Measurements from ENCODE around the gene TMEM132D.

The TMEM132D gene

DNA sequence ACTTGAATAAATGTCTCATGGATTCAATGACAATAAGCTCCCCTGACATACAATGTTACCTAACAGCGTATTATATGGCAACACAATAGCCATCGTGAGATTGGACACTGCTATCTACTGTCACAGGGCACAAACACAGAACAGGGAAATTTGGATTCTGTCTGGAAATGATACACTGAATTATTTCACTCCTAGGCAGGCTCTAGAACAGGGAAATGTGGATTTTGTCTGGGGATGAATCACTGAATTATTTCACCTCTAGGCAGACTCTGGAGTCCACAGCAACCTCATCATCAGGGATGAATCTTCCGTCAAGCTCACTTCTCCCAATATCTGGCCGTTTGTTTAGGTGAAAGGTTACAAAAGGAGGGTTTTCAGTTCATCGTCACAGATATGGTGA, 288.8 kb downstream of the TMEM132D start (continued):
- TF ChIP-seq TSHZ1 (tag by site-specific recombination; IDR thresholded peaks at IDR 0.05; ENCODE audit: borderline replicate concordance) (no peak), GLIS1 (tag by site-specific recombination; IDR thresholded peaks at IDR 0.05) (no peak), ZEB2 (tag by site-specific recombination; IDR thresholded peaks at IDR 0.05) (no peak), ZNF274 (IDR thresholded peaks at IDR 0.05; ENCODE audit: low read length) (no peak), ZNF274 (tag by site-specific recombination; IDR thresholded peaks at IDR 0.05; ENCODE audit: borderline replicate concordance) (no peak)

- Histone ChIP-seq H3K4me3 (ENCODE audit: low read depth, low read length) (no peak overlapping the region), H3K4me1 (ENCODE audit: control insufficient read depth, insufficient read depth, low read length) (no peaks in the 10 kb centered on the region), H3K36me3 (ENCODE audit: control insufficient read depth in 2 of 2, insufficient read depth in 1 of 2, low read length in 2 of 2) (no peaks in the 10 kb centered on the region), H3K27ac (ENCODE audit: extremely low read depth, low read depth, low read length) (no peak overlapping the region), H3K9me3 (ENCODE audit: control insufficient read depth, insufficient read depth, low read depth, low read length) (no peaks in the 10 kb centered on the region)
- TF ChIP-seq, protein P1, sequence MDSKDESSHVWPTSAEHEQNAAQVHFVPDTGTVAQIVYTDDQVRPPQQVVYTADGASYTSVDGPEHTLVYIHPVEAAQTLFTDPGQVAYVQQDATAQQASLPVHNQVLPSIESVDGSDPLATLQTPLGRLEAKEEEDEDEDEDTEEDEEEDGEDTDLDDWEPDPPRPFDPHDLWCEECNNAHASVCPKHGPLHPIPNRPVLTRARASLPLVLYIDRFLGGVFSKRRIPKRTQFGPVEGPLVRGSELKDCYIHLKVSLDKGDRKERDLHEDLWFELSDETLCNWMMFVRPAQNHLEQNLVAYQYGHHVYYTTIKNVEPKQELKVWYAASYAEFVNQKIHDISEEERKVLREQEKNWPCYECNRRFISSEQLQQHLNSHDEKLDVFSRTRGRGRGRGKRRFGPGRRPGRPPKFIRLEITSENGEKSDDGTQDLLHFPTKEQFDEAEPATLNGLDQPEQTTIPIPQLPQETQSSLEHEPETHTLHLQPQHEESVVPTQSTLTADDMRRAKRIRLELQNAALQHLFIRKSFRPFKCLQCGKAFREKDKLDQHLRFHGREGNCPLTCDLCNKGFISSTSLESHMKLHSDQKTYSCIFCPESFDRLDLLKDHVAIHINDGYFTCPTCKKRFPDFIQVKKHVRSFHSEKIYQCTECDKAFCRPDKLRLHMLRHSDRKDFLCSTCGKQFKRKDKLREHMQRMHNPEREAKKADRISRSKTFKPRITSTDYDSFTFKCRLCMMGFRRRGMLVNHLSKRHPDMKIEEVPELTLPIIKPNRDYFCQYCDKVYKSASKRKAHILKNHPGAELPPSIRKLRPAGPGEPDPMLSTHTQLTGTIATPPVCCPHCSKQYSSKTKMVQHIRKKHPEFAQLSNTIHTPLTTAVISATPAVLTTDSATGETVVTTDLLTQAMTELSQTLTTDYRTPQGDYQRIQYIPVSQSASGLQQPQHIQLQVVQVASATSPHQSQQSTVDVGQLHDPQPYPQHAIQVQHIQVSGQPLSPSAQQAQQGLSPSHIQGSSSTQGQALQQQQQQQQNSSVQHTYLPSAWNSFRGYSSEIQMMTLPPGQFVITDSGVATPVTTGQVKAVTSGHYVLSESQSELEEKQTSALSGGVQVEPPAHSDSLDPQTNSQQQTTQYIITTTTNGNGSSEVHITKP (tag by site-specific recombination; IDR thresholded peaks at IDR 0.05) = no peak
- TF ChIP-seq ZNF184 (tag by site-specific recombination; IDR thresholded peaks at IDR 0.05) = no peak
- TF ChIP-seq, protein P2, sequence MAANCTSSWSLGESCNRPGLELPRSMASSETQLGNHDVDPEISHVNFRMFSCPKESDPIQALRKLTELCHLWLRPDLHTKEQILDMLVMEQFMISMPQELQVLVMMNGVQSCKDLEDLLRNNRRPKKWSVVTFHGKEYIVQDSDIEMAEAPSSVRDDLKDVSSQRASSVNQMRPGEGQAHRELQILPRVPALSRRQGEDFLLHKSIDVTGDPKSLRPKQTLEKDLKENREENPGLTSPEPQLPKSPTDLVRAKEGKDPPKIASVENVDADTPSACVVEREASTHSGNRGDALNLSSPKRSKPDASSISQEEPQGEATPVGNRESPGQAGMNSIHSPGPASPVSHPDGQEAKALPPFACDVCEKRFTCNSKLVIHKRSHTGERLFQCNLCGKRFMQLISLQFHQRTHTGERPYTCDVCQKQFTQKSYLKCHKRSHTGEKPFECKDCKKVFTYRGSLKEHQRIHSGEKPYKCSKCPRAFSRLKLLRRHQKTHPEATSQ (tag by site-specific recombination; IDR thresholded peaks at IDR 0.05) = no peak
- TF ChIP-seq OSR2 (tag by site-specific recombination; IDR thresholded peaks at IDR 0.05) = no peak
- TF ChIP-seq, protein P3, sequence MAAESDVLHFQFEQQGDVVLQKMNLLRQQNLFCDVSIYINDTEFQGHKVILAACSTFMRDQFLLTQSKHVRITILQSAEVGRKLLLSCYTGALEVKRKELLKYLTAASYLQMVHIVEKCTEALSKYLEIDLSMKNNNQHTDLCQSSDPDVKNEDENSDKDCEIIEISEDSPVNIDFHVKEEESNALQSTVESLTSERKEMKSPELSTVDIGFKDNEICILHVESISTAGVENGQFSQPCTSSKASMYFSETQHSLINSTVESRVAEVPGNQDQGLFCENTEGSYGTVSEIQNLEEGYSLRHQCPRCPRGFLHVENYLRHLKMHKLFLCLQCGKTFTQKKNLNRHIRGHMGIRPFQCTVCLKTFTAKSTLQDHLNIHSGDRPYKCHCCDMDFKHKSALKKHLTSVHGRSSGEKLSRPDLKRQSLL (tag by site-specific recombination; IDR thresholded peaks at IDR 0.05) = no peak
- no peak for TF ChIP-seq ZNF549 (tag by site-specific recombination; IDR thresholded peaks at IDR 0.05)
- TF ChIP-seq ZNF302 (tag by site-specific recombination; IDR thresholded peaks at IDR 0.05; ENCODE audit: low read depth) = no peak
- no peak for TF ChIP-seq ZNF623 (tag by site-specific recombination; IDR thresholded peaks at IDR 0.05)
- TF ChIP-seq ZNF707 (tag by site-specific recombination; IDR thresholded peaks at IDR 0.05) = no peak
- TF ChIP-seq ZBTB48 (tag by site-specific recombination; IDR thresholded peaks at IDR 0.05) = no peak
- no peak for TF ChIP-seq ZNF2 (tag by site-specific recombination; IDR thresholded peaks at IDR 0.05)
- TF ChIP-seq KLF8 (tag by site-specific recombination; IDR thresholded peaks at IDR 0.05) = no peak
- TF ChIP-seq ZNF335 (tag by site-specific recombination; conservative IDR thresholded peaks at IDR 0.05) = no peak
- no peak for TF ChIP-seq ZNF214 (tag by site-specific recombination; IDR thresholded peaks at IDR 0.05; ENCODE audit: borderline replicate concordance)
- TF ChIP-seq ZNF391 (tag by site-specific recombination; IDR thresholded peaks at IDR 0.05; ENCODE audit: borderline replicate concordance, low read depth) = no peak
- no peak for TF ChIP-seq ZNF140 (tag by site-specific recombination; IDR thresholded peaks at IDR 0.05)
- ChIA-PET CTCF (no interaction called here), POLR2A (no interaction called here)
Measured at GRCh38 chr12:129614221-129614885, 289.5 kb downstream of the TMEM132D start.

Data from HEK293 (cell line).